Keratinocyte (primary cell): Measurements from ENCODE around the gene FSD2.

Experiments used
- EZH2 ChIP-seq: IDR thresholded peaks from one replicate; pipeline ENCODE4 v1.6.1; 2012; ENCODE audit warnings: inconsistent platforms, mild to moderate bottlenecking, low read length, moderate library complexity
- TF ChIP-seq, protein P1 (sequence below), 3 experiments: IDR thresholded peaks in 1 of 3; conservative IDR thresholded peaks in 1 of 3; optimal IDR thresholded peaks in 1 of 3; 2 replicates in 2 of 3; 3 replicates in 1 of 3; pipeline versions ENCODE3 to v1.5.1; 2011; ENCODE audit warnings: low read length in 3 of 3, mild to moderate bottlenecking in 3 of 3, moderate library complexity in 2 of 3, control low read depth in 1 of 3, inconsistent platforms in 1 of 3; ENCODE audit not compliant: insufficient read depth in 2 of 3; ENCODE audit errors: extremely low read depth in 1 of 3

DNA sequence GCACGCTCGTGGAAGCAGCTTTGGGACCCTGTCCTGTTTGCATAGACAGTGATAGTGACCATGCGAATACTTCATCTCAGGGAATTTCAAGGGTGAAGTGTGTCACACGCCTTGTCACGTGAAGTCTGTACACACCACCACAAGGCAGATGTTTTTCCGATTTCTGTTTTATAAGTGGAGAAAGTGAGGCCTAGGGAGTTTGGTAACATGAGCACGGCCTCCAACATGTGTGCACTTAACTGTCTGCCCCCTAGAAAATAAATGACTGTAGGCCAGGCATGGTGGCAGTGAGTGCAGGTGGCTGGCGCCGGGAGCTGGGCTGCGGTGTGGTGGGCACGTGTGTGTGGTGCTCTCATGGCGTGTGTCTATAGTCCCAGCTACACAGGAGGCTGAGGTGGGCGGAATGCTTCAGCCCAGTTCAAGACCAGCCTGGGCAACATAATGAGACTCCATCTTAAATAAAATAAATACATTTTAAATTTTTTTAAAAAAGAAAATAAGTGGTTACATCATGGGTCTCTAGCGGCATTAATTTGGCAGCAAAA, 45.5 kb upstream of the FSD2 start:
- TF ChIP-seq, protein P1, sequence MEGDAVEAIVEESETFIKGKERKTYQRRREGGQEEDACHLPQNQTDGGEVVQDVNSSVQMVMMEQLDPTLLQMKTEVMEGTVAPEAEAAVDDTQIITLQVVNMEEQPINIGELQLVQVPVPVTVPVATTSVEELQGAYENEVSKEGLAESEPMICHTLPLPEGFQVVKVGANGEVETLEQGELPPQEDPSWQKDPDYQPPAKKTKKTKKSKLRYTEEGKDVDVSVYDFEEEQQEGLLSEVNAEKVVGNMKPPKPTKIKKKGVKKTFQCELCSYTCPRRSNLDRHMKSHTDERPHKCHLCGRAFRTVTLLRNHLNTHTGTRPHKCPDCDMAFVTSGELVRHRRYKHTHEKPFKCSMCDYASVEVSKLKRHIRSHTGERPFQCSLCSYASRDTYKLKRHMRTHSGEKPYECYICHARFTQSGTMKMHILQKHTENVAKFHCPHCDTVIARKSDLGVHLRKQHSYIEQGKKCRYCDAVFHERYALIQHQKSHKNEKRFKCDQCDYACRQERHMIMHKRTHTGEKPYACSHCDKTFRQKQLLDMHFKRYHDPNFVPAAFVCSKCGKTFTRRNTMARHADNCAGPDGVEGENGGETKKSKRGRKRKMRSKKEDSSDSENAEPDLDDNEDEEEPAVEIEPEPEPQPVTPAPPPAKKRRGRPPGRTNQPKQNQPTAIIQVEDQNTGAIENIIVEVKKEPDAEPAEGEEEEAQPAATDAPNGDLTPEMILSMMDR (optimal IDR thresholded peaks at IDR 0.05 in 1 of 3, IDR thresholded peaks at IDR 0.05 in 1 of 3, conservative IDR thresholded peaks at IDR 0.05 in 1 of 3; ENCODE audit: extremely low read depth in 1 of 3, insufficient read depth in 2 of 3, low read length in 3 of 3), result no peak
- TF ChIP-seq EZH2, result no peak
